HG02870 (cell line): ENCODE data around the gene OR5B17.
"Not testable (repeated sequence)": the region's sequence is repeated elsewhere in the genome, so short reads cannot be mapped to it uniquely, and the experiment has no call there.

ENCODE experiments used
- ATAC-seq: cut with Tn5 transposase; IDR thresholded peaks from one replicate; pipeline ENCODE4 v1.9.1; 2021; ENCODE audit warnings: mild to moderate bottlenecking, moderate library complexity; ENCODE audit not compliant: unreplicated experiment

OR5B17 gene

GRCh38 chr11:58358969-58359368, at the start of gene OR5B17:
Gene OR5B17, minus strand, starts transcription at chr11:58359069. Its CDS starts 0 bp downstream, at chr11:58359069.
- no peak for ATAC-seq

DNA sequence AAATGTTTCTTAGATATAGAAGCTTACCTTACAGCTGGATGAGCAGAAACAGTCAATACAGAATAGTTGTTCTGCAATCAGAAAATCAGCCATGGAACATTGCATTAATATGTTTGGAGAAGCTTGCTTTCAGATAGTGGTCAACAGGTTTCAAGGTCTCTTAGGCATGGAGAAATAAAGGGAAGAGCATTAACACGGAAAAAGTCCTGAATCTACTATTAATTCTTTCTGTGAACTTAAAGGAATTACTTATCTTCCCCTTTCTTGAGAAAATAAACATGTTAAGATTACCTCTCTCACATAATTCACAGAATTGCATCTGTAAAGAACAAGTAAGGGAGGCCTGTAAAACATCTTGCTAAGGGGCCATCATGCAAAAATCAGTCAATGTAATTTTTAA, 47.9 kb upstream of the OR5B17 start, which contains the start of gene OR5B3:
OR5B3 (minus strand) TSS at position 101 of the 400 bp plus-strand sequence. CDS start 3,465 bp downstream, outside the sequence.
- no peak for ATAC-seq

DNA sequence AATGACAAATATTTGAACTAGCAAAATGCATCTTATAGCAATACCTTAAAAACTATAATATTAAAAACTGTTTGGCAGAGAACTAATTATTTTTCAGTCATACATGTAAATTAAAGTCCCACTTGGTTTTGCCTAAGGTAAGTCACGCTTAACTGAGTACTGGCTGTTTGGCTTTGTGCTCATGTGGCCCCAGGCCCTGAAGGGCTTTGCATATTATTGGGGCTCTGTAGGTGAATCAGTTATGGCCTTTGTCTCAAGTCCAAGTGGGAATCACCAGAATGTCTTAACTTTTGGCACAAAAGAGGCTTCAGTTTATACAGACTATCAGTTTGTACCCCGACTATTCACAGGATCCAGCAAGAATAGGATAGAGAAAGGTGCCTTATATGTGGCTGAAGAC, 40.8 kb upstream of the OR5B17 start:
- ATAC-seq: not testable (repeated sequence)

GRCh38 chr11:58395581-58395980, 36.7 kb upstream of the OR5B17 start:
- ATAC-seq: no peak

GRCh38 chr11:58394195-58394594, 35.3 kb upstream of the OR5B17 start:
- no peak for ATAC-seq

- ATAC-seq: no peak
Observed at GRCh38 chr11:58392746-58393145, 33.9 kb upstream of the OR5B17 start.

GRCh38 chr11:58391879-58392278, 33.0 kb upstream of the OR5B17 start:
- no peak for ATAC-seq

GRCh38 chr11:58390551-58391063, 31.7 kb upstream of the OR5B17 start:
- no peak for ATAC-seq

GRCh38 chr11:58354727-58355126, 4.1 kb downstream of the OR5B17 start:
- ATAC-seq: no peak

DNA sequence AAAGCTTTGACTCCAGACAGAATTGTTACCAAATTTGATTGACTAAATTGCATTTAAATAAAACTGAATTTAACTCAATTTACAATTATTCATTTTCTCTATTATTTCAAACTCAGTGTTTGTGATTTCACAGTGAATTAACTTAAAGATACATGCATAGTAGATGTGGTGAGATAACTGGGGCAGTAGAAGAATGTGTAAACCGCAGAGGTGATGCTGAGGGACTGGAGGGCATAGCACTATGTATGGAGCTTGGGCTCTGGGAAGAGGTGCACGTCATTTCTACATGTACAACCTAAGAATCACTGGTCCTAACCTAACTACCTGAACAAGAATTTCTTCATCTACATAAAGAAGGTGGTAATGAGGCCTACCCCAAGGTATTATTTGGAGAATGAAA, 13.7 kb downstream of the OR5B17 start:
- no peak for ATAC-seq

DNA sequence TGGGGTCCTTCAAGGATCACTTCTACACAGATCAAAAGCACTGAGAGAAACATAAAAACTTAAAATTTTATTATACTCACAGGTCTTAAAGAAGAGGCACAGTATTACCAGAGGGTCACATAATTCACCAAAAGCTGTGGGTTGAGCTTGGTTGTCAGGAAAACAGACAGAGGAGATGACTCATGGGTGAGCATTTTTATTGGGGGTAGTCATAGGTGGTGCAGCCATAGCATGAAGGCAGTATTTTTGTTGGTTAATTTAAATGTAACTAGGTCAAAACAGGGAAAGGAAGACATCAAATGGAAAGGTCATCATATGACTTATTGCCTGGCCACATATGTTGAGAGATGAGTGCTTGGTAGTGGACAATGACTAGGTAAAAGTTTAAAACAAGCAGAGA, 24.2 kb downstream of the OR5B17 start:
- ATAC-seq: no peak

DNA sequence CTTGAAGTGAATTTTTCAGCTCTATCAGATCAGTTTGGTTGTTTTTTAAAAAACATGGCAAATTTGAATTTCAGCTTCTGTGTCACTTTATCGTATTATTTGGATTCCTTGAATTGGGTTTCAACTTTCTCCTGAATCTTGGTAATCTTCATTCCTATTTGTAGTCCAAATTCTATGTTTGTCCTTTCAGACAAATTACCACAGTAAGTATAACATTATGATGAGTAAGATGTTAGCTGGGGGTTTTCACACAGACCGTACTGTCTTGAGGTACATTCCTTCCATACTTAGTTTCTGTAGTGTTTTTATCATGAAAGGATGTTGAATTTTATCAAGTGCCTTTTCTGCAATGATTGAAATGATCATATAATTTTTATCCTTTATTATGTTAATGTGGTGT, 28.0 kb downstream of the OR5B17 start:
- ATAC-seq: no peak

- ATAC-seq: no peak
Observed at GRCh38 chr11:58318532-58318931, 40.3 kb downstream of the OR5B17 start.

DNA sequence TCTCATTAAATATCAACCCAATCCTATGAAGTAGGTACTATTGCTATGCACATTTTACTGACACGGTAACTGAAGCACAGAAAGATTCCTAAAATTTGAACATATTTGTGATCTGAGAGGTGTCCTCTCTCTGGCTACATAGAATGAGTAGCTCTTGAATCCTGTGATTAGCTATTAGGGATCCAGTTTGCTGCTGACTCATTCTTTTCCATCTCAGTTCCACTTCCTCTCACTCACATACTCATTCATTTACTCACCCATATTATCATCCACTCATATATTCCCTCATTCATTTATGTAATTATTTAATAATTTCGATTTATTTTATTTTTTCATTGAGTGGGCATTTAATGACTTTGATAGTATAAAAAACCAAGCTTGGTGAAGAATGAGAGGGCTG, 42.7 kb downstream of the OR5B17 start:
- no peak for ATAC-seq
